Measurements from ENCODE around the gene CTNNBL1. TPM values are rescaled to one million over a fixed set of nuclear protein-coding genes. Genes with fewer than 3 reads are reported as not detected.

Gene CTNNBL1
- total and polyA plus RNA-seq, 2 donors (not counting 3 experiments of a cell fraction or from before 2014, with no cell fraction given), result 20.8 to 60.2 TPM

- H3K36me3 ChIP-seq (ENCODE audit: control insufficient read depth in 2 of 2, extremely low read depth in 1 of 2, insufficient read depth in 2 of 2, low read length in 2 of 2), result no peaks in the 10 kb centered on the region
- no peaks in the 10 kb centered on the region for H4K20me1 ChIP-seq (replicated peaks; ENCODE audit: control insufficient read depth, extremely low read depth, insufficient read depth, low read length)
- no peak for DNase-seq (ENCODE audit: low read depth, low spot score)
- FAIRE-seq, result no peak
- no peak overlapping the region for H3K9ac ChIP-seq (replicated peaks; ENCODE audit: extremely low read depth, insufficient read depth, low read length)
- no peak for TF ChIP-seq MAX (IDR thresholded peaks at IDR 0.05; ENCODE audit: insufficient read depth, insufficient read length)
- TF ChIP-seq EZH2 (IDR thresholded peaks at IDR 0.05; ENCODE audit: borderline replicate concordance, low read depth, low read length, severe bottlenecking), result no peak
- no peak for TF ChIP-seq CTCF (IDR thresholded peaks at IDR 0.05; ENCODE audit: extremely low read depth in 1 of 2, insufficient read depth in 1 of 2, low read depth in 1 of 2, low read length in 2 of 2)
- TF ChIP-seq FOS (IDR thresholded peaks at IDR 0.05; ENCODE audit: borderline replicate concordance, insufficient read depth, low read length), result no peak
- no peak for TF ChIP-seq POLR2AphosphoS5 (IDR thresholded peaks at IDR 0.05; ENCODE audit: insufficient read depth, low read depth, low read length)
- no peak overlapping the region for H2AFZ ChIP-seq (ENCODE audit: low read depth, low read length)
- H3K27ac ChIP-seq (ENCODE audit: insufficient read depth, low read depth, low read length), result no peak overlapping the region
- H3K79me2 ChIP-seq (ENCODE audit: control insufficient read depth, insufficient read depth, low read length), result no peaks in the 10 kb centered on the region
- no peaks in the 10 kb centered on the region for H3K4me1 ChIP-seq (ENCODE audit: control insufficient read depth, extremely low read depth, insufficient read depth, low read length)
- H3K9me1 ChIP-seq (replicated peaks; ENCODE audit: control insufficient read depth, extremely low read depth, insufficient read depth, low read length), result no peaks in the 10 kb centered on the region
- no peaks in the 10 kb centered on the region for H3K27me3 ChIP-seq (ENCODE audit: control insufficient read depth in 2 of 2, insufficient read depth in 2 of 2, low read length in 2 of 2)
- intact Hi-C loops (cut with micrococcal nuclease), result no loop called here
- no peak overlapping the region for H3K4me2 ChIP-seq (ENCODE audit: insufficient read depth, low read length)
- ChIA-PET POLR2A (interaction anchor here (0.6 kb wide), 1 partner anchor 450 kb away, joined by 3 read pairs; no protein-coding TSS in a partner anchor), CTCF (interaction anchor here (1.6 kb wide), 1 partner anchor 10 kb away, joined by 5 read pairs; no protein-coding TSS in a partner anchor)
- dilution Hi-C loops (cut with MboI; ENCODE audit: extremely low pct_ligation_motif_present, low sequenced_read_pairs), result no loop called here
- BruUV-seq (replicated peaks), result no TSS peak
- no peak overlapping the region for H3K4me3 ChIP-seq (replicated peaks in 1 of 3; ENCODE audit: insufficient read depth in 1 of 3, low read depth in 1 of 3, low read length in 3 of 3)
- H3K9me3 ChIP-seq (replicated peaks; ENCODE audit: control insufficient read depth, insufficient read depth, low read length), result no peaks in the 10 kb centered on the region
These were observed 187.9 kb downstream of the CTNNBL1 start for GRCh38 chr20:37881601-37882343.
